ENCODE measurements around the gene MAS1. TPM values are rescaled to one million over a fixed set of nuclear protein-coding genes. Genes with fewer than 3 reads are reported as not detected.
"Not testable (repeated sequence)": the region's sequence is repeated elsewhere in the genome, so short reads cannot be mapped to it uniquely, and the experiment has no call there.

MAS1 gene
- total and polyA plus RNA-seq, 9 donors: 0.04 to 0.38 (median 0.10) TPM; not detected in 1

DNA sequence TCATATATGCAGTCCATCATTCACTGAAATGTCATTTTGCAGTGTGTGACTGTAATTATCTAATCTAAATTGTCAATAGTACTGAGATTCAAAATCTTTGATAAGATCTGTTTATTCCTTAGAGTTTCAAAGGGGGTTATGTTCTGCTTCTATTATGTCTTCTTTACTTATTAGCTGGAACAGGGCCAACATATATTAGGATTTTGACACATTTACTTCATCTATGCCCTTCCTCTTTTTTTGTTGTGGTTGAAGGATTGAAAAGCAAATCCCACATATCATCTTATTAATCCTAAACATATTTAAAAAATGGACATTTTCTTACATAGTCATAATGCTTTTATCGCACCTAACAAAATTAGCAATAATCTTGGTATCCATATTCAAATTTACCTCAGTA lies 30.3 kb upstream of the MAS1 start:
- Histone ChIP-seq H3K27me3 (no peaks in the 10 kb centered on the region), H3K9me3 (no peaks in the 10 kb centered on the region), H3K36me3 (no peaks in the 10 kb centered on the region), H3K4me3 (no peak overlapping the region), H3K4me1 (ENCODE audit: insufficient read depth) (no peaks in the 10 kb centered on the region), H3K27ac (no peak overlapping the region)
- no peak for DNase-seq
- WGBS, 3 donors: 93 to 97% (median 96%) methylated on average over 1 of the region's 1 CpG
- no peak for TF ChIP-seq POLR2A (IDR thresholded peaks at IDR 0.05)
- TF ChIP-seq, protein P1, sequence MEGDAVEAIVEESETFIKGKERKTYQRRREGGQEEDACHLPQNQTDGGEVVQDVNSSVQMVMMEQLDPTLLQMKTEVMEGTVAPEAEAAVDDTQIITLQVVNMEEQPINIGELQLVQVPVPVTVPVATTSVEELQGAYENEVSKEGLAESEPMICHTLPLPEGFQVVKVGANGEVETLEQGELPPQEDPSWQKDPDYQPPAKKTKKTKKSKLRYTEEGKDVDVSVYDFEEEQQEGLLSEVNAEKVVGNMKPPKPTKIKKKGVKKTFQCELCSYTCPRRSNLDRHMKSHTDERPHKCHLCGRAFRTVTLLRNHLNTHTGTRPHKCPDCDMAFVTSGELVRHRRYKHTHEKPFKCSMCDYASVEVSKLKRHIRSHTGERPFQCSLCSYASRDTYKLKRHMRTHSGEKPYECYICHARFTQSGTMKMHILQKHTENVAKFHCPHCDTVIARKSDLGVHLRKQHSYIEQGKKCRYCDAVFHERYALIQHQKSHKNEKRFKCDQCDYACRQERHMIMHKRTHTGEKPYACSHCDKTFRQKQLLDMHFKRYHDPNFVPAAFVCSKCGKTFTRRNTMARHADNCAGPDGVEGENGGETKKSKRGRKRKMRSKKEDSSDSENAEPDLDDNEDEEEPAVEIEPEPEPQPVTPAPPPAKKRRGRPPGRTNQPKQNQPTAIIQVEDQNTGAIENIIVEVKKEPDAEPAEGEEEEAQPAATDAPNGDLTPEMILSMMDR (IDR thresholded peaks at IDR 0.05): no peak
- no peak for TF ChIP-seq EP300 (IDR thresholded peaks at IDR 0.05)
- intact Hi-C loops (cut with DNase I): loop anchor here (5.0 to 10.0 kb wide), 5 partner anchors 224 to 674 kb away; no protein-coding TSS in a partner anchor

DNA sequence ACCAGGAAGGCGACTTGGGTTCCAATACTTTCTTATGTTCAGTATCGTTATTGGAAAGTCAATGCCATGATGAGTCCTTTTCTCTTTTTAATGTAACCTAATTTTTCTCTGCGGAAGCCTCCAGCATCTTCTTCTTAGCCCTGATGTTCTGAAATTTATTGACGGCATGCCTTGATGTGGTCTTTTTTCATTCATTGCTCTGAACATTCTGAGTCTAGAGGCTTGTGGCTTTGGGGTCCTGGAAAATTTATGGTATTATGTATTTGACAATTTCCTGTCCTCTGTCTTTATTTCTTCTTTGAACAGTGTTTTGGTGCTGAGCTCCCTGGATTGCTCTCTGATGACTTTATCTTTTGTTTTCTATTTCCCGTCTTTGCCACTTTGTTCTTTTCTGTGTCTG lies 28.7 kb upstream of the MAS1 start:
- Histone ChIP-seq H3K27me3 (no peaks in the 10 kb centered on the region), H3K27ac (no peak overlapping the region), H3K4me1 (ENCODE audit: insufficient read depth) (no peaks in the 10 kb centered on the region), H3K9me3 (no peaks in the 10 kb centered on the region), H3K36me3 (no peaks in the 10 kb centered on the region), H3K4me3 (no peak overlapping the region)
- intact Hi-C loops (cut with DNase I): loop anchor here (5.0 to 10.0 kb wide), 5 partner anchors 223 to 673 kb away; no protein-coding TSS in a partner anchor
- 78 to 87% (median 81%) methylated on average over 5 of the region's 5 CpGs for WGBS, 3 donors
- TF ChIP-seq, protein P1 (IDR thresholded peaks at IDR 0.05): no peak
- no peak for TF ChIP-seq EP300 (IDR thresholded peaks at IDR 0.05)
- no peak for TF ChIP-seq POLR2A (IDR thresholded peaks at IDR 0.05)
- DNase-seq: no peak

DNA sequence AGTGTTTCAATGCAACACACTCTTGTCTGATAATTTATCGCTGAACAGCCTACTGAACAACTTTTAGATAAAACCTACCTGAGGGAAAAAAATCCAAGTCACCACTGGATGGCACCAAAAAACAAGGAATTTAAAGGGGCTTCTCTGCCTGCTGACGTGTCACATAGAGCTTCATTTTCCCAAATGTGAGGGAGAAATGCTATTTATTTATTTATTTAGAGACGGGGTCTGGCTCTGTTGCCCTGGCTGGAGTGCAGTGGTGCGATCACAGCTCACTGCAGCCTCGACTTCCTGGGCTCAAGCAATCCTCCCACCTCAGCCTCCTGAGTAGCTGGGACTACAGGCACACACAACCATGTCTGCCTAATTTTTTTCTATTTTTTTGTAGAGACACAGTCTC lies 27.4 kb upstream of the MAS1 start:
- DNase-seq: peak in 1 of 5 donors; percentile 56
- not testable (repeated sequence) for H3K36me3 ChIP-seq; H3K27me3 ChIP-seq; H3K27ac ChIP-seq; H3K9me3 ChIP-seq; H3K4me3 ChIP-seq; H3K4me1 ChIP-seq (ENCODE audit: insufficient read depth)
- TF ChIP-seq, protein P1 (IDR thresholded peaks at IDR 0.05): peak; percentile 8 to 64 (median 38)
- intact Hi-C loops (cut with DNase I): loop anchor here (5.0 to 10.0 kb wide), 5 partner anchors 221 to 671 kb away; no protein-coding TSS in a partner anchor
- 8 to 25% (median 15%) methylated on average over 5 of the region's 5 CpGs for WGBS, 3 donors

DNA sequence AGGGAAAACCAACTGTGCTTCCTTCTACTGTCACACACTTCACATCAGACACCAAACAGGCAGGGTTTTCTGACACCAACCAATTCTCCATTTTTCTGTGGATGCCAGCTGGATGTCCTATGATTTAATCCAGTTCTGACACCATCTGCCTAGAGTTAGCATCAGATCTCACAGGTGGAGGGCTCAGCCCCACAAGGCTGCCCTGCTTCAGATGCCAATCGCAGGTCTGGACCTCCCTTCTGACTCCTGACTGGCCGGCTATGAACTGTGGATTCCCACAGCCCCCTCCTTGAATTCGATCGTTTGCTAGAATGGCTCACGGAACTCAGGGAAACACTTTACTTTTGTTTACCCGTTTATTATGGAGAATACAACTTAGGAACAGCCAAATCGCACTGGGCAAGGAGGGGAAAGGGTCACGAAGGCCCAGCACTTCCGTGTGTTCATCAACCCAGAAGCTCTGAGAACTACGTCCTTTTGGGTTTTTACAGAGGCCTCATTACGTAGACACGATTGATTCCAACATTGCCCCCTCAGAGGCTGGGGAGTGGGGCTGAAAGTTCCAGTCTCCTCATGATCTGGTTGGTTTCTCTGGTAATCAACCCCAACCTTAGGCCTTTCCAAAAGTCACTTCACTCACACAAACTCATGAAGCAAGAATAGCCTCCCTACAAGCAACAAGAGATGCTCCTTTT lies 25.4 kb upstream of the MAS1 start:
- TF ChIP-seq POLR2A (IDR thresholded peaks at IDR 0.05) (no peak), EP300 (IDR thresholded peaks at IDR 0.05) (no peak)
- TF ChIP-seq, protein P1 (IDR thresholded peaks at IDR 0.05): no peak
- Histone ChIP-seq H3K36me3 (no peaks in the 10 kb centered on the region), H3K4me3 (no peak overlapping the region), H3K27ac (no peak overlapping the region), H3K27me3 (no peaks in the 10 kb centered on the region), H3K9me3 (no peaks in the 10 kb centered on the region), H3K4me1 (ENCODE audit: insufficient read depth) (no peaks in the 10 kb centered on the region)
- 84 to 86% (median 85%) methylated on average over 12 of the region's 12 CpGs for WGBS, 3 donors
- DNase-seq: no peak
- intact Hi-C loops (cut with DNase I): loop anchor here in 3 of 4 donors (5.0 to 10.0 kb wide), 4 partner anchors 219 to 669 kb away; no protein-coding TSS in a partner anchor

All from ovary (tissue), 9 donors.